GM19043 (cell line): ENCODE data around the gene LZTS3.

Experiments used
- ATAC-seq: cut with Tn5 transposase; IDR thresholded peaks from one replicate; pipeline ENCODE4 v1.9.1; 2021; ENCODE audit warnings: low read depth; ENCODE audit not compliant: unreplicated experiment

LZTS3 gene

GRCh38 chr20:3116341-3116740 is 57.0 kb downstream of the LZTS3 start:
- ATAC-seq, result no peak

- ATAC-seq, result no peak
These were observed 57.9 kb downstream of the LZTS3 start for GRCh38 chr20:3115190-3116107.
